Measurements from ENCODE around the gene DUSP8.
"Not testable (repeated sequence)": the region's sequence is repeated elsewhere in the genome, so short reads cannot be mapped to it uniquely, and the experiment has no call there.

DUSP8 gene

GRCh38 chr11:1514336-1515061, 57.6 kb downstream of the DUSP8 start:
- no peak for DNase-seq

GRCh38 chr11:1513326-1514296, 58.5 kb downstream of the DUSP8 start:
- DNase-seq: no peak

- DNase-seq: not testable (repeated sequence)
Measured at GRCh38 chr11:1512531-1513258, 59.4 kb downstream of the DUSP8 start.

GRCh38 chr11:1511937-1512496, 60.1 kb downstream of the DUSP8 start:
- no peak for DNase-seq

GRCh38 chr11:1510928-1511327, 61.1 kb downstream of the DUSP8 start:
- DNase-seq: no peak

- DNase-seq: not testable (repeated sequence)
Measured at GRCh38 chr11:1510351-1510750, 61.7 kb downstream of the DUSP8 start.

- DNase-seq: no peak
Measured at GRCh38 chr11:1509626-1510255, 62.3 kb downstream of the DUSP8 start.

GRCh38 chr11:1508986-1509385, 63.1 kb downstream of the DUSP8 start:
- no peak for DNase-seq

GRCh38 chr11:1508491-1508891, 63.6 kb downstream of the DUSP8 start:
- DNase-seq: no peak

- no peak for DNase-seq
Measured at GRCh38 chr11:1507381-1508140, 64.5 kb downstream of the DUSP8 start.

- DNase-seq: no peak
Measured at GRCh38 chr11:1506981-1507380, 65.1 kb downstream of the DUSP8 start.

- DNase-seq: no peak
Measured at GRCh38 chr11:1505480-1505879, 66.6 kb downstream of the DUSP8 start.

- no peak for DNase-seq
Measured at GRCh38 chr11:1504581-1505290, 67.3 kb downstream of the DUSP8 start.

- no peak for DNase-seq
Measured at GRCh38 chr11:1504138-1504537, 67.9 kb downstream of the DUSP8 start.

Measured in fibroblast of skin of abdomen (primary cell).